HG03354 (cell line): Measurements from ENCODE around the gene CHRDL1.
"Not testable (repeated sequence)": the region's sequence is repeated elsewhere in the genome, so short reads cannot be mapped to it uniquely, and the experiment has no call there.

Experiments used
- ATAC-seq: cut with Tn5 transposase; IDR thresholded peaks from one replicate; pipeline ENCODE4 v1.9.1; 2021; ENCODE audit warnings: mild to moderate bottlenecking; ENCODE audit not compliant: unreplicated experiment, poor library complexity, severe bottlenecking

CHRDL1 gene

GRCh38 chrX:110795645-110796406, at the start of gene CHRDL1:
TSS of gene CHRDL1 (minus strand) at chrX:110795817. CDS start at chrX:110792181, 3,636 bp downstream.
- no peak for ATAC-seq

GRCh38 chrX:110836982-110837381, 41.4 kb upstream of the CHRDL1 start:
- no peak for ATAC-seq

GRCh38 chrX:110836451-110836850, 40.8 kb upstream of the CHRDL1 start:
- ATAC-seq: no peak

- ATAC-seq: no peak
Measured at GRCh38 chrX:110836001-110836400, 40.4 kb upstream of the CHRDL1 start.

- no peak for ATAC-seq
Measured at GRCh38 chrX:110825972-110826371, 30.4 kb upstream of the CHRDL1 start.

- ATAC-seq: not testable (repeated sequence)
Measured at GRCh38 chrX:110816543-110816942, 20.9 kb upstream of the CHRDL1 start.

- no peak for ATAC-seq
Measured at GRCh38 chrX:110806145-110806544, 10.5 kb upstream of the CHRDL1 start.

GRCh38 chrX:110805303-110805702, 9.7 kb upstream of the CHRDL1 start:
- no peak for ATAC-seq

- ATAC-seq: no peak
Measured at GRCh38 chrX:110804446-110804845, 8.8 kb upstream of the CHRDL1 start.

- ATAC-seq: no peak
Measured at GRCh38 chrX:110803506-110803905, 7.9 kb upstream of the CHRDL1 start.

- ATAC-seq: no peak
Measured at GRCh38 chrX:110796407-110796697, 735 bp upstream of the CHRDL1 start.

GRCh38 chrX:110794601-110795000, 1.0 kb downstream of the CHRDL1 start:
- ATAC-seq: no peak

- no peak for ATAC-seq
Measured at GRCh38 chrX:110791071-110791470, 4.5 kb downstream of the CHRDL1 start.

GRCh38 chrX:110786486-110786885, 9.1 kb downstream of the CHRDL1 start:
- no peak for ATAC-seq

- no peak for ATAC-seq
Measured at GRCh38 chrX:110759785-110760184, 35.8 kb downstream of the CHRDL1 start.

- ATAC-seq: no peak
Measured at GRCh38 chrX:110758781-110759422, 36.7 kb downstream of the CHRDL1 start.

GRCh38 chrX:110755611-110756010, 40.0 kb downstream of the CHRDL1 start:
- ATAC-seq: no peak

GRCh38 chrX:110755061-110755460, 40.6 kb downstream of the CHRDL1 start:
- no peak for ATAC-seq

- no peak for ATAC-seq
Measured at GRCh38 chrX:110750526-110751189, 45.0 kb downstream of the CHRDL1 start.

GRCh38 chrX:110748256-110748806, 47.3 kb downstream of the CHRDL1 start:
- ATAC-seq: no peak

GRCh38 chrX:110746014-110746413, 49.6 kb downstream of the CHRDL1 start:
- ATAC-seq: no peak
